Measurements from ENCODE around the gene DCPS.
"Not testable (repeated sequence)": the region's sequence is repeated elsewhere in the genome, so short reads cannot be mapped to it uniquely, and the experiment has no call there.

DNA sequence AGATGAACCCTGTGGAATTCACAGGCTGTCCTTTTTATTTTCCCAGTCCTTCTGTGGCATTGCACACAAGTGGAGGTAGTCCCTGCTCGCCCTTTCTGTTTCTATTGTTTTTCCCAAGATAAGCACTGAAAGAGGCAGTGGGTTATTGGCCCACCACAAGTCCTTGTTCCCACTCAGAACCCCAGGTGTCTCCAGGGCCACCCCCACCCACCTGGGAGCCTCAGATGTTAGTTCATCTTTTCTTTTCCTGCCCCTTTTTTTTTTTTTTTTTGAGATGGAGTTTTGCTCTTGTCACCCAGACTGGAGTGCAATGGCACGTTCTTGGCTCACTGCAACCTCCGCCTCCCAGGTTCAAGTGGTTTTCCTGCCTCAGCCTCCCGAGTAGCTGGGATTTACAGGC lies 4.9 kb downstream of the DCPS start:
- TF ChIP-seq, protein P1, sequence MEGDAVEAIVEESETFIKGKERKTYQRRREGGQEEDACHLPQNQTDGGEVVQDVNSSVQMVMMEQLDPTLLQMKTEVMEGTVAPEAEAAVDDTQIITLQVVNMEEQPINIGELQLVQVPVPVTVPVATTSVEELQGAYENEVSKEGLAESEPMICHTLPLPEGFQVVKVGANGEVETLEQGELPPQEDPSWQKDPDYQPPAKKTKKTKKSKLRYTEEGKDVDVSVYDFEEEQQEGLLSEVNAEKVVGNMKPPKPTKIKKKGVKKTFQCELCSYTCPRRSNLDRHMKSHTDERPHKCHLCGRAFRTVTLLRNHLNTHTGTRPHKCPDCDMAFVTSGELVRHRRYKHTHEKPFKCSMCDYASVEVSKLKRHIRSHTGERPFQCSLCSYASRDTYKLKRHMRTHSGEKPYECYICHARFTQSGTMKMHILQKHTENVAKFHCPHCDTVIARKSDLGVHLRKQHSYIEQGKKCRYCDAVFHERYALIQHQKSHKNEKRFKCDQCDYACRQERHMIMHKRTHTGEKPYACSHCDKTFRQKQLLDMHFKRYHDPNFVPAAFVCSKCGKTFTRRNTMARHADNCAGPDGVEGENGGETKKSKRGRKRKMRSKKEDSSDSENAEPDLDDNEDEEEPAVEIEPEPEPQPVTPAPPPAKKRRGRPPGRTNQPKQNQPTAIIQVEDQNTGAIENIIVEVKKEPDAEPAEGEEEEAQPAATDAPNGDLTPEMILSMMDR (IDR thresholded peaks at IDR 0.05) = not testable (repeated sequence)
- not testable (repeated sequence) for TF ChIP-seq POLR2AphosphoS5 (IDR thresholded peaks at IDR 0.05; ENCODE audit: low read depth, low read length); SIN3A (IDR thresholded peaks at IDR 0.05; ENCODE audit: borderline replicate concordance, insufficient read depth, low read depth, low read length)
